ENCODE results near the gene MAPK11.
"Not testable (repeated sequence)": the region's sequence is repeated elsewhere in the genome, so short reads cannot be mapped to it uniquely, and the experiment has no call there.

The MAPK11 gene

GRCh38 chr22:50274311-50274710 lies 4.1 kb upstream of the MAPK11 start:
- peak; percentile 18 for ATAC-seq
- TF ChIP-seq PPARA (CRISPR knock-in tag; IDR thresholded peaks at IDR 0.05; ENCODE audit: borderline replicate concordance) = no peak
- TF ChIP-seq ZC3H10 (CRISPR knock-in tag; IDR thresholded peaks at IDR 0.05) = no peak
- no peak for TF ChIP-seq SNAI2 (CRISPR knock-in tag; IDR thresholded peaks at IDR 0.05)
- TF ChIP-seq CREB5 (CRISPR knock-in tag; IDR thresholded peaks at IDR 0.05; ENCODE audit: low read depth) = no peak
- no peak for TF ChIP-seq TSHZ2 (CRISPR knock-in tag; IDR thresholded peaks at IDR 0.05)
- TF ChIP-seq OSR1 (CRISPR knock-in tag; IDR thresholded peaks at IDR 0.05) = no peak
- no peak for TF ChIP-seq TCF4 (CRISPR knock-in tag; IDR thresholded peaks at IDR 0.05; ENCODE audit: borderline replicate concordance)
- TF ChIP-seq ZNF565 (CRISPR knock-in tag; conservative IDR thresholded peaks at IDR 0.05; ENCODE audit: low read depth) = no peak

GRCh38 chr22:50273781-50274180 lies 3.6 kb upstream of the MAPK11 start:
- ATAC-seq = not testable (repeated sequence)

GRCh38 chr22:50273352-50273751 lies 3.2 kb upstream of the MAPK11 start:
- not testable (repeated sequence) for ATAC-seq

- TF ChIP-seq POU6F1 (CRISPR knock-in tag; IDR thresholded peaks at IDR 0.05; ENCODE audit: borderline replicate concordance, low read depth) (no peak), TOX (CRISPR knock-in tag; IDR thresholded peaks at IDR 0.05; ENCODE audit: borderline replicate concordance) (no peak), SNAI2 (CRISPR knock-in tag; IDR thresholded peaks at IDR 0.05) (no peak), ZFP3 (CRISPR knock-in tag; IDR thresholded peaks at IDR 0.05) (no peak), CSRNP3 (CRISPR knock-in tag; IDR thresholded peaks at IDR 0.05) (no peak), PPARA (CRISPR knock-in tag; IDR thresholded peaks at IDR 0.05; ENCODE audit: borderline replicate concordance) (no peak), OSR1 (CRISPR knock-in tag; IDR thresholded peaks at IDR 0.05) (no peak), ARNTL (CRISPR knock-in tag; IDR thresholded peaks at IDR 0.05; ENCODE audit: borderline replicate concordance, low read depth) (no peak), ISL1 (CRISPR knock-in tag; IDR thresholded peaks at IDR 0.05) (no peak), RARB (CRISPR knock-in tag; IDR thresholded peaks at IDR 0.05) (no peak), PATZ1 (CRISPR knock-in tag; IDR thresholded peaks at IDR 0.05; ENCODE audit: borderline replicate concordance) (no peak), ZNF70 (CRISPR knock-in tag; IDR thresholded peaks at IDR 0.05) (no peak), ZC3H10 (CRISPR knock-in tag; IDR thresholded peaks at IDR 0.05) (no peak), TSHZ2 (CRISPR knock-in tag; IDR thresholded peaks at IDR 0.05) (no peak), TCF4 (CRISPR knock-in tag; IDR thresholded peaks at IDR 0.05; ENCODE audit: borderline replicate concordance) (no peak), BACH2 (CRISPR knock-in tag; IDR thresholded peaks at IDR 0.05; ENCODE audit: borderline replicate concordance) (no peak), ESRRG (CRISPR knock-in tag; IDR thresholded peaks at IDR 0.05) (no peak), CSDC2 (CRISPR knock-in tag; IDR thresholded peaks at IDR 0.05) (no peak), CREB5 (CRISPR knock-in tag; IDR thresholded peaks at IDR 0.05; ENCODE audit: low read depth) (no peak)
- ATAC-seq = peak; percentile 2; the same call in 2 of the 3 replicates
These were observed 2.0 kb upstream of the MAPK11 start for GRCh38 chr22:50272044-50272802.

Measured in SK-N-SH treated with all-trans-retinoic acid at 6 μM for 48 hours (cell line).